ENCODE data around the gene NPHS1. TPM values are rescaled to one million over a fixed set of nuclear protein-coding genes. Genes with fewer than 3 reads are reported as not detected.

Gene NPHS1
- total and polyA plus RNA-seq, 4 donors, result not detected

- Histone ChIP-seq H3K4me1 (ENCODE audit: control insufficient read depth in 1 of 2, insufficient read depth in 2 of 2, low read length in 2 of 2) (no peaks in the 10 kb centered on the region), H3K36me3 (ENCODE audit: control insufficient read depth in 1 of 2, insufficient read depth in 2 of 2, low read length in 1 of 2) (peaks cover 0 to 1% of the 10 kb centered on the region in 2 donors), H3K27me3 (ENCODE audit: control insufficient read depth in 1 of 2, insufficient read depth in 2 of 2, low read length in 1 of 2) (no peaks in the 10 kb centered on the region), H3K4me3 (ENCODE audit: low read length in 2 of 2) (no peak overlapping the region), H3K27ac (ENCODE audit: low read depth in 1 of 2, low read length in 2 of 2) (no peak overlapping the region), H3K9me3 (ENCODE audit: control insufficient read depth, low read length) (no peaks in the 10 kb centered on the region)
- DNase-seq (no peak), ATAC-seq (ENCODE audit: low FRiP score) (no peak)
- 80 to 84% methylated on average over 26 to 28 of the region's 28 CpGs for WGBS, 2 donors
- intact Hi-C loops (cut with DNase I), result no loop called here
Measured at GRCh38 chr19:35783469-35784434, 68.6 kb downstream of the NPHS1 start.

GRCh38 chr19:35782589-35782988, 69.7 kb downstream of the NPHS1 start:
- no peaks in the 10 kb centered on the region for H3K27me3 ChIP-seq (ENCODE audit: control insufficient read depth in 1 of 2, insufficient read depth in 2 of 2, low read length in 1 of 2)
- DNase-seq (no peak), ATAC-seq (ENCODE audit: low FRiP score) (no peak)
- peaks cover 0 to 1% of the 10 kb centered on the region in 2 donors for H3K36me3 ChIP-seq (ENCODE audit: control insufficient read depth in 1 of 2, insufficient read depth in 2 of 2, low read length in 1 of 2)
- intact Hi-C loops (cut with DNase I), result no loop called here
- no peak overlapping the region for H3K4me3 ChIP-seq (ENCODE audit: low read length in 2 of 2)
- no peak overlapping the region for H3K27ac ChIP-seq (ENCODE audit: low read depth in 1 of 2, low read length in 2 of 2)
- WGBS, 2 donors, result 94 to 95% methylated on average over 12 of the region's 12 CpGs
- no peaks in the 10 kb centered on the region for H3K9me3 ChIP-seq (ENCODE audit: control insufficient read depth, low read length)
- H3K4me1 ChIP-seq (ENCODE audit: control insufficient read depth in 1 of 2, insufficient read depth in 2 of 2, low read length in 2 of 2), result no peaks in the 10 kb centered on the region

- intact Hi-C loops (cut with DNase I), result no loop called here
- WGBS, 2 donors, result 69 to 72% methylated on average over 8 to 9 of the region's 9 CpGs
- no peaks in the 10 kb centered on the region for H3K27me3 ChIP-seq (ENCODE audit: control insufficient read depth in 1 of 2, insufficient read depth in 2 of 2, low read length in 1 of 2)
- H3K9me3 ChIP-seq (ENCODE audit: control insufficient read depth, low read length), result no peaks in the 10 kb centered on the region
- no peaks in the 10 kb centered on the region for H3K4me1 ChIP-seq (ENCODE audit: control insufficient read depth in 1 of 2, insufficient read depth in 2 of 2, low read length in 2 of 2)
- peaks cover 0 to 1% of the 10 kb centered on the region in 2 donors for H3K36me3 ChIP-seq (ENCODE audit: control insufficient read depth in 1 of 2, insufficient read depth in 2 of 2, low read length in 1 of 2)
- no peak overlapping the region for H3K4me3 ChIP-seq (ENCODE audit: low read length in 2 of 2)
- no peak for ATAC-seq (ENCODE audit: low FRiP score)
- no peak for DNase-seq
- H3K27ac ChIP-seq (ENCODE audit: low read depth in 1 of 2, low read length in 2 of 2), result no peak overlapping the region
Measured at GRCh38 chr19:35781650-35782049, 70.7 kb downstream of the NPHS1 start.

- Histone ChIP-seq H3K27me3 (ENCODE audit: control insufficient read depth in 1 of 2, insufficient read depth in 2 of 2, low read length in 1 of 2) (no peaks in the 10 kb centered on the region), H3K9me3 (ENCODE audit: control insufficient read depth, low read length) (no peaks in the 10 kb centered on the region), H3K36me3 (ENCODE audit: control insufficient read depth in 1 of 2, insufficient read depth in 2 of 2, low read length in 1 of 2) (peaks cover 0 to 1% of the 10 kb centered on the region in 2 donors), H3K4me3 (ENCODE audit: low read length in 2 of 2) (no peak overlapping the region), H3K27ac (ENCODE audit: low read depth in 1 of 2, low read length in 2 of 2) (no peak overlapping the region), H3K4me1 (ENCODE audit: control insufficient read depth in 1 of 2, insufficient read depth in 2 of 2, low read length in 2 of 2) (no peaks in the 10 kb centered on the region)
- DNase-seq, result no peak
- ATAC-seq (ENCODE audit: low FRiP score), result no peak
- 94 to 95% methylated on average over 20 of the region's 20 CpGs for whole genome bisulfite sequencing, 2 donors
- intact Hi-C loops (cut with DNase I), result no loop called here
Measured at GRCh38 chr19:35780717-35781116, 71.6 kb downstream of the NPHS1 start.

- peaks cover 0 to 1% of the 10 kb centered on the region in 2 donors for H3K36me3 ChIP-seq (ENCODE audit: control insufficient read depth in 1 of 2, insufficient read depth in 2 of 2, low read length in 1 of 2)
- H3K9me3 ChIP-seq (ENCODE audit: control insufficient read depth, low read length), result no peaks in the 10 kb centered on the region
- intact Hi-C loops (cut with DNase I), result no loop called here
Measured at GRCh38 chr19:35780058-35780457, 72.2 kb downstream of the NPHS1 start.

GRCh38 chr19:35779033-35779432, 73.3 kb downstream of the NPHS1 start:
- Histone ChIP-seq H3K36me3 (ENCODE audit: control insufficient read depth in 1 of 2, insufficient read depth in 2 of 2, low read length in 1 of 2) (peaks cover 0 to 1% of the 10 kb centered on the region in 2 donors), H3K9me3 (ENCODE audit: control insufficient read depth, low read length) (no peaks in the 10 kb centered on the region), H3K27ac (ENCODE audit: low read depth in 1 of 2, low read length in 2 of 2) (no peak overlapping the region), H3K27me3 (ENCODE audit: control insufficient read depth in 1 of 2, insufficient read depth in 2 of 2, low read length in 1 of 2) (no peaks in the 10 kb centered on the region), H3K4me1 (ENCODE audit: control insufficient read depth in 1 of 2, insufficient read depth in 2 of 2, low read length in 2 of 2) (no peaks in the 10 kb centered on the region), H3K4me3 (ENCODE audit: low read length in 2 of 2) (no peak overlapping the region)
- WGBS, 2 donors, result 90 to 92% methylated on average over 8 of the region's 8 CpGs
- no peak for DNase-seq
- intact Hi-C loops (cut with DNase I), result loop anchor here in 1 of 2 donors (5.0 kb wide), 1 partner anchor 98 kb away; no protein-coding TSS in a partner anchor
- no peak for ATAC-seq (ENCODE audit: low FRiP score)

More at GRCh38 chr19:35780058-35780457, 72.2 kb downstream of the NPHS1 start:
- DNase-seq (no peak), ATAC-seq (ENCODE audit: low FRiP score) (no peak)
- no peaks in the 10 kb centered on the region for H3K4me1 ChIP-seq (ENCODE audit: control insufficient read depth in 1 of 2, insufficient read depth in 2 of 2, low read length in 2 of 2)
- H3K4me3 ChIP-seq (ENCODE audit: low read length in 2 of 2), result no peak overlapping the region
- H3K27me3 ChIP-seq (ENCODE audit: control insufficient read depth in 1 of 2, insufficient read depth in 2 of 2, low read length in 1 of 2), result no peaks in the 10 kb centered on the region
- WGBS, 2 donors, result 94% methylated on average over 12 to 16 of the region's 16 CpGs
- H3K27ac ChIP-seq (ENCODE audit: low read depth in 1 of 2, low read length in 2 of 2), result no peak overlapping the region

- Histone ChIP-seq H3K9me3 (ENCODE audit: control insufficient read depth, low read length) (no peaks in the 10 kb centered on the region), H3K27ac (ENCODE audit: low read depth in 1 of 2, low read length in 2 of 2) (no peak overlapping the region), H3K36me3 (ENCODE audit: control insufficient read depth in 1 of 2, insufficient read depth in 2 of 2, low read length in 1 of 2) (peaks cover 0 to 1% of the 10 kb centered on the region in 2 donors), H3K4me1 (ENCODE audit: control insufficient read depth in 1 of 2, insufficient read depth in 2 of 2, low read length in 2 of 2) (no peaks in the 10 kb centered on the region), H3K27me3 (ENCODE audit: control insufficient read depth in 1 of 2, insufficient read depth in 2 of 2, low read length in 1 of 2) (no peaks in the 10 kb centered on the region), H3K4me3 (ENCODE audit: low read length in 2 of 2) (no peak overlapping the region)
- DNase-seq, result no peak
- intact Hi-C loops (cut with DNase I), result loop anchor here in 1 of 2 donors (5.0 kb wide), 1 partner anchor 99 kb away; no protein-coding TSS in a partner anchor
- ATAC-seq (ENCODE audit: low FRiP score), result no peak
- 85 to 91% methylated on average over 7 of the region's 7 CpGs for WGBS, 2 donors
Measured at GRCh38 chr19:35777961-35778360, 74.3 kb downstream of the NPHS1 start.

GRCh38 chr19:35777086-35777841, 75.0 kb downstream of the NPHS1 start:
- H3K4me3 ChIP-seq (ENCODE audit: low read length in 2 of 2), result no peak overlapping the region
- 64 to 73% methylated on average over 19 of the region's 19 CpGs for WGBS, 2 donors
- intact Hi-C loops (cut with DNase I), result loop anchor here in 1 of 2 donors (5.0 kb wide), 1 partner anchor 100 kb away; no protein-coding TSS in a partner anchor
- H3K27me3 ChIP-seq (ENCODE audit: control insufficient read depth in 1 of 2, insufficient read depth in 2 of 2, low read length in 1 of 2), result no peaks in the 10 kb centered on the region
- H3K27ac ChIP-seq (ENCODE audit: low read depth in 1 of 2, low read length in 2 of 2), result no peak overlapping the region
- no peaks in the 10 kb centered on the region for H3K4me1 ChIP-seq (ENCODE audit: control insufficient read depth in 1 of 2, insufficient read depth in 2 of 2, low read length in 2 of 2)
- H3K36me3 ChIP-seq (ENCODE audit: control insufficient read depth in 1 of 2, insufficient read depth in 2 of 2, low read length in 1 of 2), result peaks cover 0 to 1% of the 10 kb centered on the region in 2 donors
- DNase-seq, result peak in 1 of 2 donors; percentile 69
- ATAC-seq (ENCODE audit: low FRiP score), result no peak
- H3K9me3 ChIP-seq (ENCODE audit: control insufficient read depth, low read length), result no peaks in the 10 kb centered on the region

Measured in aorta (tissue), 5 donors.